Heart left ventricle (tissue), 13 donors: ENCODE results near the gene ALPI.
"Not testable (repeated sequence)": the region's sequence is repeated elsewhere in the genome, so short reads cannot be mapped to it uniquely, and the experiment has no call there.

Experiments used
- CTCF ChIP-seq, 12 donors: fragments of 200-600 bp; sonication (generic) in 4 of 12; IDR thresholded peaks; one replicate each; pipeline versions ENCODE4 v1.5.0 to v1.8.0; 2018 to 2022; ENCODE audit warnings: antibody characterized with exemption in 12 of 12, mild to moderate bottlenecking in 5 of 12
- POLR2A ChIP-seq, 2 donors: fragments of 450-650 bp; IDR thresholded peaks; one replicate each; pipeline ENCODE4 v1.6.1; 2017; ENCODE audit warnings: antibody characterized with exemption in 2 of 2, mild to moderate bottlenecking in 2 of 2, moderate library complexity in 2 of 2
- donor health status: ischemic (EF 13 %, LVEDD 7.1; RV severe dilation, severe dysfunction).
- donor health status: DM: no; HTN: yes; CAD: no.
- donor health status: DM: no; HTN: no; CAD: no.
- donor health status: ischemic (EF 25% LVEDD 6.9; RV normal size, moderate dysfunction).
- donor health status: ischemic (EF 25% LVEDD 5.7; RV mildly dilated, moderate dysfunction).
- donor health status: ischemic (EF 35%, LVEDD 5.7; RV mildly dilated, moderate dysfunction).
- donor health status: nonischemic (EF 11% LVEDD 7.7; RV severe dilation, severe dysfunction).
- donor health status: DM: yes; HTN: yes; CAD: no.
- donor health status: PGD.
- donor health status: ischemic (EF 29% LVEDD 5.4; RV normal size, mild dysfunction).
- donor health status: nonischemic (EF 23%, LVEDD 6.1; RV moderate dilation, normal function).

- TF ChIP-seq POLR2A, CTCF (IDR thresholded peaks at IDR 0.05): not testable (repeated sequence)
Measured at GRCh38 chr2:232441922-232442321, 14.0 kb upstream of the ALPI start.
